OCI-LY1 (cell line): ENCODE measurements around the gene MYADML2.

Experiments
- EZH2 ChIP-seq: fragments of 200-600 bp; sonication (generic), shearing (Covaris generic); IDR thresholded peaks from 2 replicates; pipeline ENCODE4 v1.8.0; 2017; ENCODE audit warnings: borderline replicate concordance, mixed run types, mild to moderate bottlenecking, antibody characterized with exemption, low read length, moderate library complexity, mixed read lengths
- TF ChIP-seq, protein P1 (sequence below): fragments of 200-600 bp; sonication (generic), shearing (Covaris generic); IDR thresholded peaks from 2 replicates; pipeline ENCODE4 v1.5.1; 2017; ENCODE audit warnings: mild to moderate bottlenecking, antibody characterized with exemption, low read length, moderate library complexity, mixed read lengths

- TF ChIP-seq, protein P1, sequence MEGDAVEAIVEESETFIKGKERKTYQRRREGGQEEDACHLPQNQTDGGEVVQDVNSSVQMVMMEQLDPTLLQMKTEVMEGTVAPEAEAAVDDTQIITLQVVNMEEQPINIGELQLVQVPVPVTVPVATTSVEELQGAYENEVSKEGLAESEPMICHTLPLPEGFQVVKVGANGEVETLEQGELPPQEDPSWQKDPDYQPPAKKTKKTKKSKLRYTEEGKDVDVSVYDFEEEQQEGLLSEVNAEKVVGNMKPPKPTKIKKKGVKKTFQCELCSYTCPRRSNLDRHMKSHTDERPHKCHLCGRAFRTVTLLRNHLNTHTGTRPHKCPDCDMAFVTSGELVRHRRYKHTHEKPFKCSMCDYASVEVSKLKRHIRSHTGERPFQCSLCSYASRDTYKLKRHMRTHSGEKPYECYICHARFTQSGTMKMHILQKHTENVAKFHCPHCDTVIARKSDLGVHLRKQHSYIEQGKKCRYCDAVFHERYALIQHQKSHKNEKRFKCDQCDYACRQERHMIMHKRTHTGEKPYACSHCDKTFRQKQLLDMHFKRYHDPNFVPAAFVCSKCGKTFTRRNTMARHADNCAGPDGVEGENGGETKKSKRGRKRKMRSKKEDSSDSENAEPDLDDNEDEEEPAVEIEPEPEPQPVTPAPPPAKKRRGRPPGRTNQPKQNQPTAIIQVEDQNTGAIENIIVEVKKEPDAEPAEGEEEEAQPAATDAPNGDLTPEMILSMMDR, result no peak
- TF ChIP-seq EZH2, result no peak
Observed at GRCh38 chr17:81909966-81910839, 36.8 kb downstream of the MYADML2 start.
